Smooth muscle cell (in vitro differentiated cells): ENCODE results near the gene NAPB. TPM values are rescaled to one million over a fixed set of nuclear protein-coding genes. Genes with fewer than 3 reads are reported as not detected.
A peak's percentile ranks its signal among the peaks of the same experiment; 100 is the strongest.

Experiments
- DNase-seq: peaks from one replicate; lab custom pipeline; 2025; ENCODE audit not compliant: unreplicated experiment; lab: John Stamatoyannopoulos, UW
- H2AFZ ChIP-seq: fragments of 200-600 bp; sonication (generic); 2 replicates; pipeline ENCODE4 v1.6.0; 2016; ENCODE audit warnings: antibody characterized with exemption, low read depth, mild to moderate bottlenecking
- H3F3A ChIP-seq: fragments of 200-600 bp; sonication (generic); 2 replicates; pipeline ENCODE4 v1.6.0; 2017; ENCODE audit warnings: antibody characterized with exemption, low read depth
- H3K27ac ChIP-seq: fragments of 200-600 bp; sonication (generic); 2 replicates; pipeline ENCODE4 v1.5.1; 2016; ENCODE audit warnings: low read depth, mild to moderate bottlenecking
- H3K27me3 ChIP-seq: fragments of 200-600 bp; sonication (generic); 2 replicates; pipeline ENCODE4 v1.6.1; 2016; ENCODE audit warnings: low read depth, mild to moderate bottlenecking
- H3K36me3 ChIP-seq: fragments of 200-600 bp; sonication (generic); 2 replicates; pipeline ENCODE4 v1.5.1; 2016; ENCODE audit warnings: low read depth
- H3K4me1 ChIP-seq: fragments of 200-600 bp; sonication (generic); 2 replicates; pipeline ENCODE4 v1.5.1; 2016; ENCODE audit warnings: low read depth
- H3K4me2 ChIP-seq: fragments of 200-600 bp; sonication (generic); 2 replicates; pipeline ENCODE4 v1.6.0; 2016; ENCODE audit warnings: mild to moderate bottlenecking
- H3K4me3 ChIP-seq: fragments of 200-600 bp; sonication (generic); 2 replicates; pipeline ENCODE4 v1.5.1; 2016; ENCODE audit warnings: mild to moderate bottlenecking
- H3K79me2 ChIP-seq: fragments of 200-600 bp; sonication (generic); 2 replicates; pipeline ENCODE4 v1.6.0; 2016; ENCODE audit warnings: low read depth, mild to moderate bottlenecking
- H3K9ac ChIP-seq: fragments of 200-600 bp; sonication (generic); 2 replicates; pipeline ENCODE4 v1.6.0; 2016; ENCODE audit warnings: low read depth
- H3K9me3 ChIP-seq: fragments of 200-600 bp; sonication (generic); replicated peaks from 2 replicates; pipeline ENCODE4 v1.5.1; 2016; ENCODE audit warnings: low read depth
- H4K20me1 ChIP-seq: fragments of 200-600 bp; sonication (generic); 2 replicates; pipeline ENCODE4 v1.6.0; 2016; ENCODE audit warnings: low read depth
- WGBS: methylation state at CpG from one replicate; pipeline ENCODE4 v1.1.7; 2016; ENCODE audit warnings: low lambda C conversion rate; 5-methylcytosine and 5-hydroxymethylcytosine counted together
- polyA plus RNA-seq: library from polyadenylated mRNA; unstranded; fragments of >200 nt; fragmentation: Nextera tagmentation; extraction: Ambion mirVana; gene quantifications from 2 replicates; pipeline ENCODE4 v1.2.1, GENCODE V29; 2016
- total RNA-seq: library from RNA; depleted of rRNA; stranded (reverse); fragments of >200 nt; gene quantifications from 2 replicates; pipeline ENCODE4 v1.2.3, GENCODE V29; 2014
- TF ChIP-seq, protein P1 (sequence below): fragments of 200-600 bp; sonication (generic); IDR thresholded peaks from 2 replicates; pipeline ENCODE4 v1.5.1; 2017; ENCODE audit warnings: borderline replicate concordance, mild to moderate bottlenecking, antibody characterized with exemption; ENCODE audit not compliant: insufficient read depth, poor library complexity, severe bottlenecking

Gene NAPB
- total and polyA plus RNA-seq, 2 experiments from 2014 or later, result 0.65 to 11.4 TPM

GRCh38 chr20:23341073-23341472 lies 80.2 kb downstream of the NAPB start:
- H3K4me3 ChIP-seq, result no peak overlapping the region
- no peaks in the 10 kb centered on the region for H3K4me1 ChIP-seq
- no peaks in the 10 kb centered on the region for H3K79me2 ChIP-seq
- TF ChIP-seq, protein P1, sequence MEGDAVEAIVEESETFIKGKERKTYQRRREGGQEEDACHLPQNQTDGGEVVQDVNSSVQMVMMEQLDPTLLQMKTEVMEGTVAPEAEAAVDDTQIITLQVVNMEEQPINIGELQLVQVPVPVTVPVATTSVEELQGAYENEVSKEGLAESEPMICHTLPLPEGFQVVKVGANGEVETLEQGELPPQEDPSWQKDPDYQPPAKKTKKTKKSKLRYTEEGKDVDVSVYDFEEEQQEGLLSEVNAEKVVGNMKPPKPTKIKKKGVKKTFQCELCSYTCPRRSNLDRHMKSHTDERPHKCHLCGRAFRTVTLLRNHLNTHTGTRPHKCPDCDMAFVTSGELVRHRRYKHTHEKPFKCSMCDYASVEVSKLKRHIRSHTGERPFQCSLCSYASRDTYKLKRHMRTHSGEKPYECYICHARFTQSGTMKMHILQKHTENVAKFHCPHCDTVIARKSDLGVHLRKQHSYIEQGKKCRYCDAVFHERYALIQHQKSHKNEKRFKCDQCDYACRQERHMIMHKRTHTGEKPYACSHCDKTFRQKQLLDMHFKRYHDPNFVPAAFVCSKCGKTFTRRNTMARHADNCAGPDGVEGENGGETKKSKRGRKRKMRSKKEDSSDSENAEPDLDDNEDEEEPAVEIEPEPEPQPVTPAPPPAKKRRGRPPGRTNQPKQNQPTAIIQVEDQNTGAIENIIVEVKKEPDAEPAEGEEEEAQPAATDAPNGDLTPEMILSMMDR, result no peak
- H3K9me3 ChIP-seq, result no peaks in the 10 kb centered on the region
- no peak overlapping the region for H3K27ac ChIP-seq
- no peak for DNase-seq
- no peaks in the 10 kb centered on the region for H3K36me3 ChIP-seq
- no peak overlapping the region for H2AFZ ChIP-seq
- H3K9ac ChIP-seq, result no peak overlapping the region
- no peaks in the 10 kb centered on the region for H4K20me1 ChIP-seq
- no peaks in the 10 kb centered on the region for H3K27me3 ChIP-seq
- H3F3A ChIP-seq, result no peaks in the 10 kb centered on the region
- H3K4me2 ChIP-seq, result no peak overlapping the region
- 77% methylated on average over 2 of the region's 2 CpGs for whole genome bisulfite sequencing

DNA sequence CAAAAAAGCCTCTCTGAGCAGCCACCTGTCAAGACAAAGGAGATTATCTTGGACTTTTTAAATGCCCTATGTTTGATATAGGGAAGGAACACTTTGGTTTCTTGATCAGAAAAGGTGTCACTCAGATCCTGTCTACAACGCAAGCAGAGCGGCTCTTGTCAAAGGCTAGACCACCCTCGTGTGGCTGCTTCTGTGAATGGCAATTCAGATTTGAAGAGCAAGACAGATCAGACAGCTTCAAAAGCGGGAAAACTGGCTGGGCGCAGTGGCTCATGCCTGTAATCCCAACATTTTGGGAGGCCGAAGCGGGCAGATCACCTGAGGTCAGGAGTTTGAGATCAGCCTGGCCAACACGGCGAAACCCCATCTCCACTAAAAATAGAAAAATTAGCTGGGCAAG lies 80.8 kb downstream of the NAPB start:
- Histone ChIP-seq H3K9me3 (no peaks in the 10 kb centered on the region), H3F3A (no peaks in the 10 kb centered on the region), H4K20me1 (no peaks in the 10 kb centered on the region), H3K9ac (no peak overlapping the region), H3K4me1 (no peaks in the 10 kb centered on the region), H3K27ac (no peak overlapping the region), H3K79me2 (no peaks in the 10 kb centered on the region), H2AFZ (no peak overlapping the region), H3K27me3 (no peaks in the 10 kb centered on the region), H3K36me3 (no peaks in the 10 kb centered on the region), H3K4me3 (no peak overlapping the region), H3K4me2 (no peak overlapping the region)
- TF ChIP-seq, protein P1, result peak; percentile 81
- no peak for DNase-seq
- 47% methylated on average over 9 of the region's 9 CpGs for WGBS

DNA sequence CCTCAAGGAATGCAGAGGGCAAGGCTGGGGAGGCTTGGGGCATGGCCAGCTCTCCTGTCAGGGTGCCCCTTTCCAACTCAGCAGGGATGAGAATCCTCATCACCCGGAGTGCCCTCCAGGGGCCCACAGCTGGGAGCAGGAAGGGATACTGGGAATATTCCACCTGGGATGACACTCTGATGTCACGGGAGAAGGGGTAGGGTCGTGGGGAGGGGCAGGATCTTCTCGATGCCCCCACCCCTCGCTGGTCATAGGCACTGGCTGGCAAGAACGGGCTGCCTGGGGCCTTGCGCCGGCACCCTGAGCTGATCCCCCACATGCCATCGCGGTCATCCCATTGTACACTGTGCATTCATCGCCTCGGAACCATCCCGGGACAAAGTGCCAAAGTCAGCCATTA lies 81.3 kb downstream of the NAPB start:
- H3K4me2 ChIP-seq, result no peak overlapping the region
- H3K4me3 ChIP-seq, result no peak overlapping the region
- no peaks in the 10 kb centered on the region for H3K4me1 ChIP-seq
- no peak overlapping the region for H3K9ac ChIP-seq
- no peaks in the 10 kb centered on the region for H3K9me3 ChIP-seq
- 83% methylated on average over 13 of the region's 13 CpGs for WGBS
- no peaks in the 10 kb centered on the region for H3F3A ChIP-seq
- no peaks in the 10 kb centered on the region for H3K79me2 ChIP-seq
- H3K27me3 ChIP-seq, result no peaks in the 10 kb centered on the region
- H3K27ac ChIP-seq, result no peak overlapping the region
- TF ChIP-seq, protein P1, result no peak
- H2AFZ ChIP-seq, result no peak overlapping the region
- DNase-seq, result no peak
- no peaks in the 10 kb centered on the region for H3K36me3 ChIP-seq
- no peaks in the 10 kb centered on the region for H4K20me1 ChIP-seq

DNA sequence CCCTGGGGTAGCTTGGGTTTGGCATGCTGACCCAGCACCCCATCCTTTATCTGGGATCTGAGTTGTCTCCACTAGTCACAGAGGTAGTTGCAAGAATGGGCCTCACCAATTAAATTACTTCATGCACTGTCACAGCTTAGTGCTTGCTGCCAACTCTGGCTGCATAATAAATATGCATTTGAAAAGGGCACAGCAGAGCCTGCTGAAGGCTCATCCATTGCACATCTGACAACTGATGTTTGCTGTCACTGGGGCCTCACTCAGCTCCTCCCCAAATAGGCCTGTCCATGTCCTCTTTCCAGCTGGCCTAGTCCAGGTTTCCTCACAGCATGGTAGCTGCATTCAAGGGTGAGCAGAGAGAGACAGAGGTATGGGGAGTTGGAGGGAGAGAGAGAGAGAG lies 84.0 kb downstream of the NAPB start:
- no peaks in the 10 kb centered on the region for H3K79me2 ChIP-seq
- H4K20me1 ChIP-seq, result no peaks in the 10 kb centered on the region
- H3F3A ChIP-seq, result no peaks in the 10 kb centered on the region
- H3K4me2 ChIP-seq, result no peak overlapping the region
- H3K4me1 ChIP-seq, result no peaks in the 10 kb centered on the region
- H3K9ac ChIP-seq, result no peak overlapping the region
- H3K27me3 ChIP-seq, result no peaks in the 10 kb centered on the region
- no peak overlapping the region for H3K4me3 ChIP-seq
- TF ChIP-seq, protein P1, result no peak
- no peak overlapping the region for H3K27ac ChIP-seq
- no peaks in the 10 kb centered on the region for H3K9me3 ChIP-seq
- DNase-seq, result no peak
- no peak overlapping the region for H2AFZ ChIP-seq
- no peaks in the 10 kb centered on the region for H3K36me3 ChIP-seq
